Hepatic stellate cell (primary cell): ENCODE measurements around the gene CPM.

Experiments used
- DNase-seq: peaks from one replicate; pipeline ENCODE4 v3.0.0; 2011; ENCODE audit warnings: low spot score

The CPM gene

DNA sequence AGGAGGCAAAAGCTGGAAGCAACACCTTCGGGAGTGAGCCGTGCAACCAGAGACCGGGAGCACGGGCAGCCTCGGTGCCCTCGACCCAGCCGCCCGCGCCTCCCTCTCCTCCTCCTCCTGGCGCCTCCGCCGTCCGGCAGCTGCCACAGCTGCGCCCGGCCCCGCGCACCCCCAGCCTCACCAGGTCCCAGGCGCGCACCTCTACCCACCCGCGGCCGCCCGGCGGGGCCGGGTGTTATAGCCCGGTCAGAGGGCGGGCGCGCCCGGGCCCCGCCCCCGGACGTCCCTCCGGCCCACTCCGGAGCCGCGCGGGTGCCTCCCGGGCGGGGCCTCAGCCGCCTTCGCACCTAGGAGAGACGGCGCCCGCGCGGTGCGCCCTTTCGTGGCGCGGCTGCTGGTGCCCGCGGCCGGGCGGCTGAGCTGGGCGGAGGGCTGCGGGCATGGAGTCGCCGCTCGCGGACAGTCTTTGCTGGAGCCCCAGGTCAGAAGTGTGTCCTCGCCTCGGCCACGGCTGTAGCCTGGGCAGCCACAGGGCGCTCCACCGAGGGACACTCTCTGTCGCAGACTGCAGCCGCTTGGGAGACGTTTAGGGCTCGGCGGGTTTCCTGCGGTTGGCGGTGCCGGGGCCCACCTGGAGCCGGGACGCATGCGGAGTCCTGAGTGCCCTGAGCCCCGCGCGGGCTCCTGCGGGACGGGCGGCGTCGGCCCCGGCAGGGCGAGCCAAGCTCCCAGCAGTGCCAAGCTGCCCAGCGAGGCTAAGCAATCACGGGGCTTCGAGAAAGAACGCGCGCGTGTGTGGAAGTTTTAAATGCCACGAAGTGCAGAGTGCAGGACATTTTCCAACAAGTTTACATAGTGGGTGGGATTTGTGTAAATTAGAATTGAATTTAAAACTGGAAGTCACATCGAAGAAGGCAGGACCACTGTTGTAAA, at the start of gene CPM:
Gene CPM (minus strand): TSS at position 211 of the 933 bp plus-strand sequence. CDS start 334 bp downstream, outside the sequence.
- DNase-seq = peak; percentile 49

DNA sequence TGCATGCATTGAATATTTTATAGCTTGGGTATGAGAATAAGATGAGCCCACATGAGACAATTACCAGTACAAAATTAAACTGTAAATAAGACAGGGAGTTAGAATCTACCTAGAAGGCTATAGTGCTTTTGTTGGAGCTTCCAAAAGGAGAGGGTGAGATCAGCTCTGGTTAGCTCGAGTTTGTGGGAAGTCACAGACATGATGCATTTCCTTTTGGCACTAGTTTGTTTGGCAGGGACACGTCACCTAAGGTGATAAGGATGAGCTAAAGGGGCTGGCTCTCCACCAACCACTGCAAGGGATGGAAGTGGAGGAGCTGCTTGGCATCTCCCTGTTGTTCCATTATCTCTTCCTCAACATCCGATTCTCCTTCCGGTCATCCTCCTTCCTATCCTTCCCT, 48.5 kb upstream of the CPM start:
- no peak for DNase-seq

DNA sequence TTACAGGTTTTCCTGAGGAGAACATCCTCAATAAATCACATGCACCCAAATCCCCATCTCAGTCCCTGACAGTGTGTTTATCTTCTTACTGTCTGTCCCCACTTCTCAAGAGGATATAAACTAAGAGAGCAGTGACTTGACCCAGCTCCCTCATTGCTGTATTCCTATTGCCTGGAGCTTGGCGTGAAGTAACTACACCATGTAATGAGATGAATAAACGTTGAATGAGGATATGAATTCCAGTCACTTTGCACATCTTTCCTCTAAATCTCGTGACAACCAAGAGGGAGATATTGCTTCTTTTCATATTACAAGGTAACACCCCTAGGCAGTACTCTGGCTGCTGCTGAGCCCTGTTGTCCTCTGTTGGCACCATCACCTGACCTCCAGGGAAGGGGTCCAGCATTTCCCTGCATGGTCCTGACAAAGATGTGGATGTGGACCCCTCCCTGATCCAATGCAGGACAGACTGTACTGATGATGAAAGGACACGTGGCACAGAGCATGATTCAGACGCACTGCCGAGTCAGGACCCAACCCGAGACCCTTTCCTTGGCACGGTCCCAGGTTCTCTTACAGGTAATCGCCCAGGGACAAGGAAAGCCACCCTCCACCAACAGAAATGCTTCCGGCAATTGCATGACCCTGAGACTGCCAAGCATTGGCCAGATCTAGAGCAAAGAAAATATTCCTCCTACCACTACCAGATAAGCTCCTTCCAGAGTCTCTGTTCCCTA, 47.7 kb upstream of the CPM start:
- DNase-seq = no peak

DNA sequence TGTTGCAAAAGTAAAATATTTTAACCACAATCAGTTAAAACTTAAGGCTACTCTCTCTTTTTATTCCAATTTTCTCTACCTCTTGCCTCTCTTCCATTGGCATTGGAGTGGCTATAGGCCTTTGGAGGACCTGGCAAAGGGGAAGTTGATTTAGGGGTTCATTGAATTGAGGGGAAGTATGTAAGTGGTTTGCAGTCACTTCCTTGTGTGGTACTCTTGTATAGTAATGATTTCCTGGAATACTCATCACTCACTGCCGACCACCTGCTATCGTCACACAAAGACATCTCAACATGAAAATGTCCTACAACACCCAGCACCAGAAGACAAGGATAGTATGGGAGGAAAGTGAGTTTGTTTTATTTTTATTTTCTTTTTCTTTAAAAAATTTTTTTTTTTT, 45.7 kb upstream of the CPM start:
- no peak for DNase-seq

DNA sequence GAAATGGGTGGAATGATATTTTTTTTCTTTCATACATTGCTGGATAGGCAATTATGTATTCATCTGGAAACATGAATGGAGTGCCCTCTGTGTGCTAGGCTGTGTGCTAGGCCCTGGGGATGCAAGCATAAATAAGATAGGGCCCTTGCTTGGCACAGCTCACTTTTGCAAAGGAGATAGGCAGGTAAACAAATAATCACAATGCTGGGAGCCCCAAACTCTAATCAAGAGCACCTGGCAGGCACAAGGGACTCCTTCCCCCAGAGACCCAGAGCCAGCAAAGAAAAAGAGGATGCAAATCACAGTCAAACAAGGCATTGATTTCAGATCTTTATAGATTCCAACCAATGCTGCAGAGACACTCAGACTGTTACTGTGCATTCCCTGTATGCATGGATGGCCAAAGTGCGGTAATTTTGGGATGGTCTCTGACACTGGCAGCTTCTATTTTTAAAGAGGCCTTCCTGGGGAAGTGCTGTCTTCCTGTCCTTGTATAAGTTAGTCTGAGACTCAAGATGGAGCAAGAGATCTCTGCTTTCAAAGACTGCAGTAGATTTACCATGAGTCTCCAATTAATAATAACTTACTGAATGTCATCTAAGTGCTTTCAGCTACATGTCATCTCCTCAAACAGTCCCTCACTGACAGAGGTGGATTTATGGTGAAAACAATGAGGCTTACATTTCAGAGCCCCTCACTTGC, 45.1 kb upstream of the CPM start:
- no peak for DNase-seq

DNA sequence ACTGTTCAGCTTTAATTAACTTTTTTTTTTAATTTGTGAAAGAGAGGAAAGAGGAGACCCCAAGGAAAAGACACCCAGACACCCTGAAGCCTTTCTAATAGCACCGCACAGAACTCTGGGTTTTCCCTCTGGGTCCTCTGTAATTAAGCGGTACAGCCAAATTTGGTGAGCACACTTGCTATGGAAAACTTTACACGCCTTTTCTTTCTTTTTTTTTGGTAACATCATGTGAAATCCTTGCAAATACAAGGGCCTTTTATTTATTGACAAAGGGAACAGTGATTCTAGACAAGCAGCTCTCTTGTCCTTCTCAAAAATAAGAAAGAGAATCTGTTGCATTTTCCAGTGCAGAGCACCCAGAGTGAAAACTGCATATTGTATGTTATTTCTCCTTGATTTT, 44.4 kb upstream of the CPM start:
- DNase-seq = no peak

DNA sequence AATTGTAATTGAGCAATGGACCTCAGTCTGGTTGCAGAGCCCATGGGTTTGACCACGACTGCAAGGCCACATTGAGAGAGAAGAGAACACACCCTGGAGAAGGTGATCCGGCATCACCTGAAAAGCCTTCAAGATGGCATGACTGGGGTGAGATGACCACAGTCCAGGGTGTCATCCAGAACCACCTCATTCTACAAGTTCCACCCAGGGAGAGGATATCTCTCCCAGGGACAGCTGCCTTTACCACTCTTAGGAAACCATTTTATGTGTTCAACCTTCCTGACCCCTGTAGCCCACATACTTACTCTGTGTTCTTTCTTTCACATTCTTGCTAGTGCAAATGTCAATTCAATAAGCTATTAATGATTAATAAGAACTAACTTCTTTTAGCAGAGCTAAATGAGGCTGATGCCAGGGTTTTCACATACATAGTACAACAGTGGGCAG, 43.4 kb upstream of the CPM start:
- DNase-seq = no peak

DNA sequence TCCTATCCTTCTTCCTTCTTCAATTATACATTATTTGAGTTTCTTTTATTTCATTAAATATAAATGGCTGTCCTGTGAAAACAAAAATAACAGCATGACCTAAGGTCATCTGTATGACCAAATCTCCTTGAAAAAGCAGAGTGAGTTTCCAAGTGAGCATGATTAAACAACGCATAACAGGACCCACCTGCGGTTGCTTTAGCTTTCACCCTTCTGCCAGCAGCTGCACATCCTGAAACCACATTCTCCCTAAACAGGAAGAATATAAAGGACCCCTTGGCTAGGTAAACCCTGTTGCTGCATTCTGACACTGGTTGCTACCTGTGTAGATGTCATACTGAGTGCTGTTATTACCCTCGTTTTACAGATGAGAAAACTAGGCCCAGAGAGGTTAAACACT, 42.8 kb upstream of the CPM start:
- DNase-seq = no peak

DNA sequence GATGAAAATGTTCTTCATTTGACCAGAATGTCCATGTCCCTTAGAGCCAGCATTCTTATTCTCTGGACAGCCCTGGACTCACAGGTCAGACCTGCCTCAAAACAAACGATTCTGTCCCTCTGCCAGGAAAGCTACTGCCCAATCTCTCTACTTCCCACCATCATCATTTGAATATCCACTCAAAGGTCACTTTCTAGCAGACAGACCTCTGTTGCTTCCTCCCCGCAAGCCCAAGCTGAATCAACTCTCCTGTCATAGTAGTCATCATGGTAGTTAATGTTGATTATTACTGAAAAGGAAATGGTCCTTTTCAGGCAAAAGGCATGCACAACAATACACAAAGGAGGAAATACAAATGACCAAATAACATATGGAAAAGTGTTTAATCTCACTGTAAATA, 39.6 kb upstream of the CPM start:
- no peak for DNase-seq

DNA sequence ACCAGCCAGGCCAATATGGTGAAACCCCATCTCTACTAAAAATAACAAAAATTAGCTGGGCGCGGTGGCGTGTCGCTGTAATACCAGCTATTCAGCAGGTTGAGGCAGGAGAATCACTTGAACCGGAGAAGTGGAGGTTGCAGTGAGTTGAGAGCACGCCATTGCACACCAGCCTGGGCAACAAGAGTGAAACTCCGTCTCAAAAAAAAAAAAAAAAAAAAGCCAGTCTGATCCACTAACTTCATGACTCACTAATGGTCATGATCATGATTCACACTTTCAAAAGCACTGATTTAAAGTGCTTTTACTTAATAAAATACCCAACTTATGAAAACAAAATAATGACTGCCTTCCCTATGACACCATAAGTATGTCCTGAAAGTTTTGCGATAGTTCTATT, 38.4 kb upstream of the CPM start:
- peak; percentile 18 for DNase-seq

DNA sequence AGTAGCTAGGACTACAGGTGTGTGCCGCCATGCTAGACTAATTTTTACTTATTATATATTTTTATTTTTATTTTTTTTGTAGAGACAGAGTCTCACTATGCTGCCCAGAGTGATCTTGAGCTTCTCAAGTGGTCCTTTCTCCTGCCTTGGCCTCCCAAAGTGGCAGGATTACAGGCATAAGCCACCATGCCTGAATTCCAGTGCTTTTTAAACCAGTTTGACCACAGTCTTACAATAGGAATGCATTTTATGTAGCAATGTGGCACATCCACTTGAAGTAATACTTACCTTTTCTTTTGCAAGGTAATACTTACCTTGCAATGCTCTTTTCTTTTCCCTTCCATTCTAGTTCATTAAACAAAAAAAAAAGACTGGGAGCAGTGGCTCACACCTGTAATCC, 38.0 kb upstream of the CPM start:
- DNase-seq = no peak

DNA sequence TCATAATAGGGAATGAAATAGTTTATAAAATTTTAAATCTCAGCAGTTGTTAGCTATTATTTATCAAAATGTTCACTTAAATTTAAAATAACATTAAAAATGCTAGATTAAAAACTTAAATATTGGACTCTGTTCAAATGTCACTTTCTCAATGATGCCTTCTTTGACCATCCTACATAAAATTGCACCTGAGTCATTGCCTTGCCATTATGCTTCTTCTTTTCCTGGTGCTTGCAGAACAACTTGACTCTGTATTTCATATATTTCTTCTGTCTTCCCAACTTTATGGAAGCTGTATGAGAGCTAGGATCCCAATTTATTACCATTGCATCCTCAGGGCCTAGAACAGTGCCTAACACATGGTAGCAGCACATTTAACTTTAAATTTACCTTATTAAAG, 37.3 kb upstream of the CPM start:
- DNase-seq = no peak

DNA sequence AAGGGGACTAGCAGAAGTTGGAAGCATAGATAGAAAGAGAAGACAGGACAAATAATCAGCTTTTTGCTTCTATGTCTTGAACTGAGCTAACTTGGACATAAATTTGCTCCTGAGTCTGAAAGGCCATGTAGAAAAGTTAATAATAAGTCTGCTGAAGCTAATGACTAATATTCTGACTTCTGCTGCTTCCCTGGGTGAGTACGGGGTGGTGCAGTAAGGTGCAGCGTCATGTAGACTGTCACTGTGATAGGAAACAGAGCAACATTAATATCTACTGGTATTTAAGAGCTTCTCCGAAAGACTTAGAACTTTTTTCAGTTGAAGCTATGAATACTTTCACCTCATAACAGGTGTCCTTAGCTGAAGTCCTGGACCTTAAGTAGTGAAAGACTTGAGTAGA, 34.1 kb upstream of the CPM start:
- DNase-seq = no peak

DNA sequence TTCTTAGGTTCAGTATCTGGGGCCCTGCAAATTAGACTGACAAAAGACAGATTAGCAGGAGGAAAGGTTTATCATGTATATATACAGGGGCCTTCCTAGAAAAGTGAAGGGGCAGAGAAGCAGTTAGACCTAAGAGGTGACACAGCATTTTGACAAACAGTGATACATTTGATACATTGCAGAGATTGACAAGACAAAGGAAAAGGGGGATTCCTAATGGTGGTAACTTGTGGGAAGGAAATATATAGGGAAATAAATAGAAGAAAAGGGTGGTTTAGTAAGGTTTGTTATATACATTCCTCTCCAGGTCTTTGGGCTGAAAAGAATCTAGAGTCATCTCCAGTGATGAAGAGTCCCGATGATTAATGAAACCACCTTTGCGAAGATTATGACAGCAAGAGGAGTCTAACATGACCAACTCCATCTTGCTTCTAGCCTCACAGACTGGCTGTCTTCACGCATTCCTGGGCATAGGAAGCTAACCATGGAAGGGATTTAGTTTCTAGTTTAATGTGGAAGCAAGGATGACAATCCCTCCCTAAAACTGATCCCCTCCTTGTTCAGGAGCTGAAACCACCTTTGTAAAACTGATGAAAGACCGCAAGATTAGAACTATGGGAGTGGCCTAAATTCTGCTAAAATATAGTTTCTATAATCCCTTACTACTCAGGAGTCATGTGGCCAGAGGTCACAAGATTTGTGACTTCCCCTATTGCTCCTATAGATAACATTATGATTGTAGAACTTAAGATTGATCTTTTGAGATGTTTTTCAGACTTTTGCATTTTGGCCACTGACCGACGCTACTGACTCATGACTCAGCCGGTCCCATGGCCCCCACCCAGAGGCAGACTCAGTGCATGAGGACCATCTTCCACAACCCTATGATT, 31.1 kb upstream of the CPM start:
- no peak for DNase-seq

DNA sequence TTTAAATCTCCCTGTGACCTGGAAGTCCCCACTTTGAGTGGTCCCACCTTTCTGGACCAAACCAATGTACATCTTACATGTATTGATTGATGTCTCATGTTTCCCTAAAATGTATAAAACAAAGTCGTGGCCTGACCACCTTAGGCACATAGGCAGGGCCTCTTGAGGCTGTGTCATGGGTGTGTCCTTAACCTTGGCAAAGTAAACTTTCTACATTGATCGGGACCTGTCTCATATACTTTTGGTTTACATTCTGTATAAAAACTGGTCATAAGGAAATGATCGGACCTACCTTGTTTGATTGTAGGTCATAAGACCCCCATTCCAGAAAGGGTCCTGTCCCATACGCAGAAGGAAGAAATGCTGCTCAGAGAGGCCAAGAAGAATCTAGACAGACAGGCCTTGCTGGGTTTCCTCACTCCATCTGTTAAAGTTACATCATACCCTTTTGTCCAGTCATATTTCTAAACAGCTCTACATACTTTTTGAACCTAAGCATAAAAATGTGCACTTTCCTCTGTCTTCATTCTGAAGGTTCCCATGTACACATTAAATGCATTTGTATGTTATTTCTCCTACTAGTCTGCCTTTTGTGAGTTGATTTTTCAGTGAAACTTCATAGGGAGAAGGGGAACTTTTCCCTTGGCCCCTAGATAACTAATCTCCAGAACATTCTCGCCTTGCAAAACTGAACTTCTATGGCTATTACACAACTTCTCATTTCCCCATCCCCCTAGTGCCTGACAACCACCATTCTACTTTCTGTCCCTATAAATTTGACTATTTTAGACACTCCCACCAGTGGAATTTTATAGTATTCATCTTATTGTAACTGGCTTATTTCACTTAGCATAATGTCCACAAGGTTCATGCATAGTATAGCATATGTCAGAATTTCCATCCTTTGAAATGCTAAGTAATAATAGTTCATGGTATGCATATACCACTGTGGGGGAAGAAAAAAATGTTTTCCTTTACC, 30.2 kb upstream of the CPM start:
- no peak for DNase-seq

DNA sequence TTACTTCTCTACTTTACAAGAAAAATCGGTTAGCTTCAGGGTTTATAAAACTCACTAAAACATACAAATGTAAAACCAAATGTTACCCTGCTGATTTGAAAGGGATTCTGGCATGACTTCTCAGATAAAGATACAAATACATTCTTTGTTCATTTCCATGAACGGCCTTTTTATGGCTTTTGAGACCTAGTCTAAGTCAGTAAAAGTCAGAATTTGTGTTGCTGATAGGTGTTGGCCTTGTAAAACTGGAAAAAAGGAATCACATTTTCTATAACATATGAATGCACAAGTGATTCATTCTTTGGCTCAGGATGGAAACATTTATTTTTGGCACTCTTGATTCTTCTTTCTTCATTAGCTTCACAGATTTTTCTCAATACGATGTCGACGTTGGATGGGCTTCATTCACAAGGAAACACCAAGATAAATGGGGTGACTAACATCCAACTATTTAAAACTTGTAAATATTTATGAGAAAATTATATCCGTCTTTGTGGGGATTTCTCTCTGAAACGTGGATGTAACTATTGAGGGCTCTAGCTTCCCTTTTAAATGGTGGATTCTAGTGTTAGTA, 27.0 kb upstream of the CPM start:
- DNase-seq = no peak

DNA sequence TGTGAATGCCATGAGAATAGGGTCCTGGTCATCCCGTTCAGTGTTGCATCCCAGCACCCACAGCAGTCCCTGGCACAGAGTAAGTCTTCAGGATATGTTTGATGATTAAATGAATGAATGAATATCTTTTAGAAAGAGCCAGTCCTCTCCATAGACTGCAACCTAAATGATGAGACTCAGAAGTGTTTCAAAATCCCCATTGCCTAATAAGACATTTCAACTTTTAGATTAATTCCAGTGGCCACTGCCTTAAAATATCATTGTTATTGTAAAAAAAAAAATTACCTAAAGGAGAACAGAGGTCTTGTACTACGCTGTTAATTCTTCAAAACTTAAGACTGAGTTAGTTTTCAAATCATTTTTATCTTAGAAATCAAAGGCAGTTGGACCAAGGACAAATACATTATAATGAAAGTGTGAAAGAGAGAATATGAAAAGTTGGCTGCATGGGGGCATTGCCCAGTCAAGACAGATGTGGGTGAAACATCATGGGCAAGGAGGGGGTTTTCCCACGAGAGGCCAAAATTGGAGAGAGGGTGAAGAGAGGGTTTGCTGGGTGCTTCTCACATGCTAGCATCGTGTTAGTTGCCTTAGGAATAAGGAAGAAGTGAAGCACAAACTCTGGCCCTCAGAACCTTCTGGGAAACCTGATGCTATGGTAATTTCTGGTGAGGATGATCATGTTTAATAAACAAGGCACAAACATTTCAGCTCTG, 26.3 kb upstream of the CPM start:
- DNase-seq = no peak

DNA sequence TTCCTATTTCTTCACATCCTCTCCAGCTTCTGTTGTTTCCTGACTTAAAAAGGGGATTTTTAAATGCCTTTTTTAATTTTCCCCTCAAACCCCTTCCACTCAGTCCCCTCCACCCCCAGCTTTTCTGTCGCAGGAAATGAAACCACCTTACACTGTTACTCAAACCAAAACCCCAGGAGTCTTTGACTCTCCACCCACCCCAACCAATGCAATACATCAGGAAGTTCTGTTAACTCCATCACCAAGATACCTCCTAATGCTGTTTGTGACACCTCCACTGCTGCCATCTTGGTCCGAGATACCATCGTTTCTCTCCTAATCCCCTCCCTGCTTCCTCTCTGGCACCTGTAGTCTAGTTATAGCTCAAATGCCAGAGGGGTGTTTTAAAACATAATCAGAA, 25.4 kb upstream of the CPM start:
- DNase-seq = no peak

DNA sequence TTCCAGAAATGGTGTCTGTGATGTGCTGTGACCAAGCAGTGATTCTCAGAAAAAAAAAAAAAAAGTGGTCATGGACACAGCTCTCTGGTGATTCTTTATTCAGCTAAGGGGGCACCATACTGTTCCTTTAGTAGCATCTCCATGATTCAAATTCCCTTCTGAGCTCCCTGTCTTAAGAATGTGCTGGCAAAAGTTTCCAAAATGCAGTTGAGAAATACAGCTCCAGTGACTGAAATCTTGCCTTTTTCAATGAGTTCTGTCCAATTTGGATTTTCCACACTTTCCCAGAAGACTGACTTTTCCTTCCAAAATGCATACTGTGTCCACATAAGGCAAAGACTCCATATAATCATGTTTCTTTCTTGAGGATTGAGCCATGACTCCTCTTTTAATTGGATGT, 24.3 kb upstream of the CPM start:
- DNase-seq = no peak
